ENCODE data around the gene MTR.

Gene MTR

DNA sequence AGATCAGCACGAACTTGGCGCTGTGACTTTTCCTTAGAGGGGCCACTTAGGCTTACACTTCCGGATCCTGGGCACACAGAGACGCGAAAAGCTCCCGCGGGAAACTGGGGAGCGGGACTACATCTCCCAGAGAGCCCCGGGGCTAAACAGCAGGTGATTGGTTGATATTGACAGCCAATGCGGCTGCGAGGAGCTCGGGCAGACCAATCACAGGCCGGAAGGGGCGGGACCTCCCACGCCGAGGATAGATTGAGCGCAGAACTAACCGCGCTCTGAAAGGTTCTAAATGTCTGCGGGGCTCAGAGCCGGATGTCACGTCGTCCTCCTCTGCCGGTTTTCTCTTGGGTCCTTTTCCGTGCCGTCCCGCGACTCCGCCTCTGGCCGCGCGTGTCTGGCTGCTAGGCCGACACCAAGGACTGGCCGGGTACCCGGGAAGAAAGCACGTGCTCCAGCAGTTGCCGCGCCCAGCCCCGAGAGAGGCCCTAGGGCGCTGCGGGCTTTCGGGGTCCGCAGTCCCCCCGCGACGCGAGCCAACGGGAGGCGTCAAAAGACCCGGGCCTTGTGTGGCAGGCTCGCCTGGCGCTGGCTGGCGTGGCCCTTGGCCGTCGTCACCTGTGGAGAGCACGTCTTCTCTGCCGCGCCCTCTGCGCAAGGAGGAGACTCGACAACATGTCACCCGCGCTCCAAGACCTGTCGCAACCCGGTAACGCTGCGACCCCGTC, at the start of gene MTR:
TSS of gene MTR (plus strand) at position 258 of the 722 bp plus-strand sequence. CDS start at position 670, 412 bp downstream.
- DNase-seq (ENCODE audit: low spot score): peak; percentile 99

DNA sequence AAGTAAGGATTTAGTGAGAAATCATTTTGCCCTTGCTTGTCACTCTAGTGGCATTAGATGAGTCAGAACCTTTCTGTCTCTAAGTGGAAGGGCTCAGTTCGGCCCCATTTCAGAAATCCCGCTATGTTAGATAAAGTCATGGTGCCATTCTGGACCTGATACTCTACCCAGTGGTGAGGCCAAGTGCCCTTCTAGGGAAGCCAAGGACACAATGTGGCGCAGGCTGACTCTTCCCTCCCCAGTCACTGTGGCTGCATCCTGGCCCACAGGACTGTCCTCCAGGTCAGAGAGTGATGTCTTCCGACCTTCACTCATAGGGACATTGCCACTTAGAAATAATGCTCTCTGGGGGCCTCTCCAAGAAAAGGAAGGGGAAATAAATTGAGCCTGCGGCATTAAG, 48.3 kb upstream of the MTR start:
- no peak for DNase-seq (ENCODE audit: low spot score)

DNA sequence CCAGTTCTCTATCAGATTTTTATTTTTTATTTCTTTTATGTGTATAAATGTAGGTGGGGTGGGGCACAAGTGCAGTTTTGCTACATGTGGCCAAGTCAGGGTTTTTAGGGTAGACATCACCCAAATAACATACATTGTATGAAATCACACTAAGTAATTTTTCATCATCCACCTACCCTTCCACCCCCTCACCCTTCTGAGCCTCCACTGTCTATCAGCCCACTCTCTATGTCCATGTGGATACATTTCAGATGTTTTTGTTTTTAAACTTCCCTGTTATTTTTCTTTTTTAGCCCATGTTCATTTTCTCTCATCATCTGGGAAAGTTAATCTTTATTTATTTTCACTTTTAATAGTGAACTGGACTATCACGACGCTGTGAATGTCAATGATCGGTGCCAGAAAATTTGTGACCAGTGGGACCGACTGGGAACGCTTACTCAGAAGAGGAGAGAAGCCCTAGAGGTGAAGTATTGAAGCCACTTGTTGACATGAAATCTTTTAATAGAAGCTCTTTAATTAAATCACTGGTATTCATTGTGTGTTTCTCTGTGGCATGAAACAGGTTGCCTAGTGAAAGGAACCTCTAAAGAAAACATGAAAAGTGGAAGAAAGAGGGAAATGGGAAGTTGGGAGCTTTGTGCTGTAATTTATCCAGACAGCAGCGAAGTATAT, 47.6 kb upstream of the MTR start:
- DNase-seq (ENCODE audit: low spot score): no peak

- DNase-seq (ENCODE audit: low spot score): no peak
These were observed 46.7 kb upstream of the MTR start for GRCh38 chr1:236748268-236748870.

- no peak for DNase-seq (ENCODE audit: low spot score)
These were observed 44.2 kb upstream of the MTR start for GRCh38 chr1:236750928-236751327.

DNA sequence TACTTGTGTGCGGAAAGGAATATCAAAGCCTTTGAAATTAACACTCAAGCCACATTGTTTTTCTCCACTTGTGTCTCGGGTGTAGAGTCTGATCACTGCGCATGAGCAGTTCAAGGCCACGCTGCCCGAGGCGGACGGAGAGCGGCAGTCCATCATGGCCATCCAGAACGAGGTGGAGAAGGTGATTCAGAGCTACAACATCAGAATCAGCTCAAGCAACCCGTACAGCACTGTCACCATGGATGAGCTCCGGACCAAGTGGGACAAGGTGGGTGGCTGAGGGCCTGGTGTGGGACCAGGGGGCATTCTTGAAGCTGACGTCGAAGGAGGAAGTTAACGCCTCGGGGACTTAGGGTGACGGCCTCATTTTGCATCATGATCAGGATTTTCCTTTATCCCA, 43.7 kb upstream of the MTR start:
- DNase-seq (ENCODE audit: low spot score): no peak

GRCh38 chr1:236751935-236752334, 43.2 kb upstream of the MTR start:
- DNase-seq (ENCODE audit: low spot score): no peak

GRCh38 chr1:236753516-236753915, 41.6 kb upstream of the MTR start:
- DNase-seq (ENCODE audit: low spot score): peak; percentile 67

DNA sequence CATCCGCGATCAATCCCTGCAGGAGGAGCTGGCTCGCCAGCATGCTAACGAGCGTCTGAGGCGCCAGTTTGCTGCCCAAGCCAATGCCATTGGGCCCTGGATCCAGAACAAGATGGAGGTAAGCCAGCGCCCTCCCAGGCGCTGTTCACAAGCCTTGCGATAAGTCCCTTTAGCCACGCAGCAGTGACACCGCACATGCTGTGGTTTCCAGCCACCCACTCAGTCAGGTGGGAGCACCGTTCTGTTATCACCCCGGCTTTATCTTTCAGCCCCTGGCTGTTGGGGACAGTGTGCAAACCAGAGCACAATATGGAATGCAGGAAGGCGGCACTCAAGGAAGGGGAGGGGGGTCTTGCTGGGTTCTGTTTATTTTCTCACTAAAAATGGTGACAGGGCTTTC, 41.1 kb upstream of the MTR start:
- no peak for DNase-seq (ENCODE audit: low spot score)

DNA sequence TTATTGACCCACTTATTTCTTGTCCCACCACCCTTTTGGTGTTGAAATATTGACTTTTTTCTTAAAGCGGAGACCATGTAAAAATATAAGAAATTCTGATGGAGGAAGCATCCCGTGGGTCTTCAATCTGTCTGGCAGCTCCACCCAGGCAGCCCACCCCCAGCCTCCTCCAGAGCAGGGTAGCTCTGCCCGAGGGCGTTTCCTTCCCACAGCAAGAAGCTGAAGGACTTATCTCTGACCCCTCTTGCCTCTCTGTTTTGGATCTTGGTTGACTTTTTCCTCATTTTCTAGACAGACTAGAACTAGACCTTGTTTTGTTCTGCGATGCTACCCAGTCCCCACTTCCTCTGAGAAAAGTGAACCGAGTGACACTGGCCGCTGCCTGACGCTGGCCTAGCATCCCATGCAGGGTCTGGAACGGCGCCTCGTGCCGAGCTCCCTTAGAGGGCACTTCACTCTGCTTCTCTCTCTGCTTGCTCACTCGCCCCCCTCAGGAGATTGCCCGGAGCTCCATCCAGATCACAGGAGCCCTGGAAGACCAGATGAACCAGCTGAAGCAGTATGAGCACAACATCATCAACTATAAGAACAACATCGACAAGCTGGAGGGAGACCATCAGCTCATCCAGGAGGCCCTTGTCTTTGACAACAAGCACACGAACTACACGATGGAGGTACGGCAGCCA, 40.4 kb upstream of the MTR start:
- DNase-seq (ENCODE audit: low spot score): no peak

DNA sequence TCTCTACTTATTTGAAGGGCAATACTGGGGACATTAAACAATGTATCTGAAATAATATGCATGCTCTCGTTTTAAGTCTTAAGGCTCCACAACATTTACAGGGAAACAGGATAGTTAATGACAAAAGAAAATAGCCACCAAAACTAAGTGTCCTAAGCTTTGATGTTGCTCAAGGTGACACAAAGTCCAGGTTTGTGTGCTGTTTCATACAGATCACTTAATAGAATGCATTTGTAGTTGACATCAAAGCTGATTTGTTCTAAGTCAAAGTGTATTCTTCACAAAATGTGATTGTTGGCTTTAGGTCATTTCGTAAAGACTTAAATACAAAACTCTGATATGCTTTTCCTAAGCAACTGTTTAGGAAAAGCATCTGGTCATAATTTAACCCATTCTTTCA, 37.5 kb upstream of the MTR start:
- no peak for DNase-seq (ENCODE audit: low spot score)

- DNase-seq (ENCODE audit: low spot score): peak; percentile 57
These were observed 35.7 kb upstream of the MTR start for GRCh38 chr1:236759252-236759859.

DNA sequence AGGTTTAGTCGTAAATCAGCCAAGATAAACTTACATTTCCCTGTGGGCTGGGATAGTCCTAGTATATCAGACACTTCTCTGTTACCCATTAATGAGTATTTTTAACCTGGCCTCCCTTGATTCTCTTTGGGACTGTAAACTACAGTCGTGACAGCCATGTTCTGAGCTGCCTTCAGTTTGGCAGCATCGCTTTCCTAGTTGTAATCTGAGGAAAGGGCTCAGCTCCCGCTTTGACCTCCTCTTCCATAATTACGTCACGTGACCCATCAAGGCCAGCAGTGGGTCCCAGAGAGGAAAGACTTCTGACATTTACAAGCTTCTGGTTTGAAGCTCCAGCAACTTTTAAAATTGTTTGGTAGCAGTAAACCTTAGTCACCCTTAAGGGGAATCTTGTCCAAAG, 34.6 kb upstream of the MTR start:
- no peak for DNase-seq (ENCODE audit: low spot score)

DNA sequence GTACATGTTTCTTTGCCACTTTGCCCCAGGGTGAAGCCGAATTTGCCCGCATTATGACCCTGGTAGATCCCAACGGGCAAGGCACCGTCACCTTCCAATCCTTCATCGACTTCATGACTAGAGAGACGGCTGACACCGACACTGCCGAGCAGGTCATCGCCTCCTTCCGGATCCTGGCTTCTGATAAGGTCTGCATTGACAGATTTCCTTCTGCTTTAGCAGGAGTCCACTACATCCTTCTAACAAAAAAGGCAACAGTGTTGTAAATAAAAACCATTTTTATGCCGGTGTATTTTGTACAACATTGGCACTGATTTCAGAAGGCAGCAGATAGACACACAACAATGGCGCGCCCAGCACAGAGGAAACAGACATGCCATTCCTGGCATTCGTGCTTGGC, 34.1 kb upstream of the MTR start:
- no peak for DNase-seq (ENCODE audit: low spot score)

GRCh38 chr1:236761397-236762132, 33.5 kb upstream of the MTR start:
- no peak for DNase-seq (ENCODE audit: low spot score)

- no peak for DNase-seq (ENCODE audit: low spot score)
These were observed 32.7 kb upstream of the MTR start for GRCh38 chr1:236762410-236762809.

GRCh38 chr1:236765831-236766230, 29.3 kb upstream of the MTR start:
- DNase-seq (ENCODE audit: low spot score): no peak

GRCh38 chr1:236766506-236766905, 28.6 kb upstream of the MTR start:
- DNase-seq (ENCODE audit: low spot score): no peak

DNA sequence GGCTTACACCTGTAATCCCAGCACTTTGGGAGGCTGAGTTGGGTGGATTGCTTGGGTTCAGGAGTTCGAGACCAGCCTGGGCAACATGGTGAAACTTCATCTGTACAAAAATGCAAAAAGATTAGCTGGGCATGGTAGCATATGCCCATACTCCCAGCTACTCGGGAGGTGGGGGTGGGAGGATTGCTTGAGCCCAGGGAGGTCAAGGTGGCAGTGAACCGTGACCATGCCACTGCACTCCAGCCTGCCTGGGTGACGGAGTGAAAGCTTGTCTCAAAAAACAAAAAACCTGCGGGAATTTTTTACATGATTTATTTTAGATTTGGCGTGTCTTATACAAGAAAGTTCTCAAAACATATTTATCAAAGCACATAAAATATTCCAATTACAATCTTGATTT, 27.8 kb upstream of the MTR start:
- no peak for DNase-seq (ENCODE audit: low spot score)

DNA sequence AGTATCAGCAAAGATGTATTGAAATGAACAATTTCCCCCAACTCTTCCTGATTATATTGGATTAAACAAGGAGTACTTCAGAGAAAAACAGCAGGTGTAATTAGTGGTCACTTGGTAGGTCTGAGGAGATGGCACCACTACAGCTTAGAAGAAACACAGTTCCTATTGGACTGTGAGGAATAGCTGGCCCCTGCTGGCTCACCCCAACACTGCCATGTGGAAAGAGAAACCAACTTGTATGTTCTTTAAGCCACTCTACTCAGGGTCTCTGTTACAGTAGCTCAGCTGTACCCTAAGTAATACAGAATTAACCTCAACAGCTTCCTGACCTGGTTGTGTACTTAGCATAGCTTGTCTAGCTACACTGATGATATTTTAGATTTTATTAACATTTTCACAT, 26.5 kb upstream of the MTR start:
- no peak for DNase-seq (ENCODE audit: low spot score)

- DNase-seq (ENCODE audit: low spot score): no peak
These were observed 21.2 kb upstream of the MTR start for GRCh38 chr1:236773919-236774318.

- DNase-seq (ENCODE audit: low spot score): peak; percentile 45
These were observed 20.2 kb upstream of the MTR start for GRCh38 chr1:236774926-236775325.

Measured in D341Med (cell line).